K562 (cell line): ENCODE measurements around the gene LBP. TPM values are rescaled to one million over a fixed set of nuclear protein-coding genes. Genes with fewer than 3 reads are reported as not detected.
A peak's percentile ranks its signal among the peaks of the same experiment; 100 is the strongest.

Source experiments
- ATAC-seq: fragments of 200-7000 bp; cut with Tn5 transposase; 3 replicates; pipeline ENCODE4 v1.9.1; 2020; ENCODE audit warnings: moderate library complexity
- BruUV-seq: library from RNA; stranded (reverse); fragments of 400-500 nt; replicated peaks from 2 replicates; lab custom pipeline; 2021; lab: Mats Ljungman, UMichigan
- CTCF ChIA-PET: fragments of 300-600 bp; formaldehyde crosslinking; extraction: SDS; loops from one replicate; lab custom pipeline; 2021; ENCODE audit warnings: low intra/inter-chr PET ratio; lab: Yijun Ruan, JAX
- POLR2A ChIA-PET: fragments of 300-600, 350-650 bp; sonication (Branson Sonifier 250); formaldehyde crosslinking; extraction: SDS; loops from one replicate; lab custom pipeline; 2021; ENCODE audit warnings: antibody characterized with exemption, inconsistent platforms; lab: Yijun Ruan, JAX
- DNase-seq, 4 experiments: peaks; one replicate each; pipeline versions ENCODE4 v3.0.0 to v3.0.0-alpha.2; 2011 to 2018; ENCODE audit warnings: low spot score in 3 of 4, mixed read lengths in 3 of 4; ENCODE audit errors: extremely low read depth in 1 of 4
- FAIRE-seq: peaks from 2 replicates; lab custom pipeline; 2011; peaks lifted over from hg19 to GRCh38; lab: Jason Lieb, UNC
- H2AFZ ChIP-seq: 2 replicates; pipeline ENCODE4 v1.6.0; 2011; ENCODE audit warnings: low read depth, low read length, control low read depth, inconsistent platforms
- H3K27ac ChIP-seq: fragments of 200-600 bp; 3 replicates; pipeline ENCODE4 v1.8.0; 2011; ENCODE audit warnings: low read depth, mild to moderate bottlenecking, control low read depth, inconsistent platforms, low read length, moderate library complexity, mixed read lengths; ENCODE audit errors: extremely low read depth
- H3K27me3 ChIP-seq, 2 experiments: fragments of 300-600 bp in 1 of 2; 2 replicates in 1 of 2; 3 replicates in 1 of 2; pipeline versions ENCODE4 v1.6.0 to v1.8.0; 2011; ENCODE audit warnings: inconsistent platforms in 2 of 2, low read length in 2 of 2, mild to moderate bottlenecking in 1 of 2, mixed read lengths in 1 of 2, moderate library complexity in 1 of 2; ENCODE audit not compliant: control insufficient read depth in 2 of 2, insufficient read depth in 2 of 2
- H3K36me3 ChIP-seq: fragments of 300-600 bp; 3 replicates; pipeline ENCODE4 v1.8.0; 2011; ENCODE audit warnings: mild to moderate bottlenecking, low read length, inconsistent platforms; ENCODE audit not compliant: control insufficient read depth, insufficient read depth
- H3K4me1 ChIP-seq, 2 experiments: fragments of 200-600 bp in 1 of 2; replicated peaks in 1 of 2; 2 replicates in 1 of 2; 3 replicates in 1 of 2; pipeline versions ENCODE4 v1.5.1 to v1.8.0; 2011; ENCODE audit warnings: inconsistent platforms in 2 of 2, low read length in 2 of 2, mild to moderate bottlenecking in 1 of 2, mixed read lengths in 1 of 2, moderate library complexity in 1 of 2; ENCODE audit not compliant: control insufficient read depth in 2 of 2, insufficient read depth in 2 of 2
- H3K4me2 ChIP-seq: 2 replicates; pipeline ENCODE4 v1.6.1; 2011; ENCODE audit warnings: low read length, control low read depth, inconsistent platforms, mixed read lengths; ENCODE audit not compliant: insufficient read depth
- H3K4me3 ChIP-seq: fragments of 200-600 bp; sonication (generic), shearing (Covaris generic); 2 replicates; pipeline ENCODE4 v1.5.1; 2016; ENCODE audit warnings: control low read depth, inconsistent platforms
- H3K79me2 ChIP-seq: fragments of 200-600 bp; 3 replicates; pipeline ENCODE4 v1.8.0; 2011; ENCODE audit warnings: low read length, inconsistent platforms; ENCODE audit not compliant: control insufficient read depth, insufficient read depth
- H3K9ac ChIP-seq, 2 experiments: 2 replicates each; pipeline versions ENCODE4 v1.6.0 to v1.6.1; 2011; ENCODE audit warnings: low read depth in 2 of 2, low read length in 2 of 2, control low read depth in 1 of 2, inconsistent platforms in 1 of 2, mild to moderate bottlenecking in 1 of 2, mixed read lengths in 1 of 2; ENCODE audit not compliant: insufficient read depth in 1 of 2
- H3K9me1 ChIP-seq: one replicate; pipeline ENCODE4 v1.6.0; 2011; ENCODE audit warnings: inconsistent platforms, mild to moderate bottlenecking, low read length, moderate library complexity; ENCODE audit not compliant: control insufficient read depth, insufficient read depth
- H3K9me3 ChIP-seq: replicated peaks from 2 replicates; pipeline ENCODE4 v1.5.1; 2011; ENCODE audit warnings: low read depth, low read length, inconsistent platforms; ENCODE audit not compliant: control insufficient read depth, insufficient read depth
- H4K20me1 ChIP-seq: replicated peaks from 2 replicates; pipeline ENCODE4 v1.6.1; 2011; ENCODE audit warnings: low read length, inconsistent platforms, mixed read lengths; ENCODE audit not compliant: control insufficient read depth, insufficient read depth
- C11orf30 ChIP-seq: fragments of 450-650 bp; IDR thresholded peaks from 2 replicates; pipeline ENCODE4 v1.6.1; 2016; ENCODE audit warnings: low read depth, mild to moderate bottlenecking
- GATAD2B ChIP-seq: fragments of 450-650 bp; IDR thresholded peaks from 2 replicates; pipeline ENCODE4 v1.6.1; 2017; ENCODE audit warnings: mild to moderate bottlenecking, borderline replicate concordance
- PATZ1 ChIP-seq: fragments of 250-450 bp; sonication (Bioruptor Pico); IDR thresholded peaks from 2 replicates; pipeline ENCODE4 v1.5.0; 2020; ENCODE audit warnings: mild to moderate bottlenecking, borderline replicate concordance
- ZNF316 ChIP-seq: fragments of 450-650 bp; IDR thresholded peaks from 2 replicates; pipeline ENCODE4 v1.6.1; 2016
- WGBS: fragments of 100-300 bp; shearing (Covaris generic); methylation state at CpG from one replicate; pipeline ENCODE4 v1.1.6; 2016; ENCODE audit warnings: low coverage, mixed read lengths; ENCODE audit not compliant: insufficient coverage; ENCODE audit errors: missing lambda C conversion rate; 5-methylcytosine and 5-hydroxymethylcytosine counted together
- in situ Hi-C: fragments of 300-500 bp; cut with MboI; formaldehyde crosslinking; loops from 4 replicates; pipeline ENCODE4 v1.15.0; 2018; ENCODE audit warnings: inconsistent platforms, mixed read lengths
- intact Hi-C: fragments of 100-400 bp; cut with micrococcal nuclease; formaldehyde crosslinking; loops from 2 replicates; pipeline ENCODE4 v1.14.2; 2022
- polyA plus RNA-seq, 8 experiments: library from polyadenylated mRNA; depleted of rRNA in 4 of 8; stranded (reverse) in 5 of 8; unstranded in 3 of 8; fragments of >200 nt; fragmentation: Nextera tagmentation in 2 of 8; fragmentation: Illumina TruSeq in 1 of 8; extraction: Ambion mirVana in 2 of 8; extraction: Trizol in 1 of 8; gene quantifications; 2 replicates each; pipeline versions ENCODE4 v1.2.1 to v1.2.3, GENCODE V29; 2011 to 2014; ENCODE audit warnings: inconsistent platforms in 1 of 8, missing spikeins in 1 of 8
- total RNA-seq, 7 experiments: library from RNA; depleted of rRNA in 6 of 7; stranded (reverse); fragments of >200 nt in 6 of 7; fragmentation: Illumina TruSeq in 2 of 7; extraction: Trizol in 2 of 7; gene quantifications; 2 replicates each; pipeline versions ENCODE4 v1.2.1 to v1.2.3, GENCODE V29; 2011 to 2021; ENCODE audit warnings: low replicate concordance in 1 of 7

Gene LBP
- total and polyA plus RNA-seq, 9 of the 15 experiments (the other 6 are each of a cell fraction or from before 2014, with no cell fraction given): 0.06 to 0.31 (median 0.09) TPM; not detected in 3

- Histone ChIP-seq H3K9me1 (no peaks in the 10 kb centered on the region), H4K20me1 (no peaks in the 10 kb centered on the region), H3K9ac (no peak overlapping the region), H3K79me2 (no peaks in the 10 kb centered on the region), H3K4me3 (no peak overlapping the region), H2AFZ (no peak overlapping the region), H3K4me1 (no peaks in the 10 kb centered on the region), H3K4me2 (no peak overlapping the region), H3K36me3 (no peaks in the 10 kb centered on the region), H3K27me3 (peaks cover 5 to 21% of the 10 kb centered on the region in 2 experiments; a peak in 4 of 5 replicates), H3K27ac (no peak overlapping the region), H3K9me3 (no peaks in the 10 kb centered on the region)
- no peak for TF ChIP-seq PATZ1 (CRISPR knock-in tag)
- peak; percentile 64 for TF ChIP-seq ZNF316
- TF ChIP-seq GATAD2B: no peak
- TF ChIP-seq C11orf30: peak; percentile 61
- POLR2A ChIA-PET: no interaction called here
- DNase-seq (no peak), FAIRE-seq (no peak), ATAC-seq (no peak)
- in situ Hi-C loops (no loop called here), intact Hi-C loops (no loop called here)
- CTCF ChIA-PET: no interaction called here
- WGBS: 0% methylated on average over 3 of the region's 4 CpGs
- BruUV-seq: no TSS peak
Measured at GRCh38 chr20:38316341-38316740, 29.9 kb upstream of the LBP start.
